Heart left ventricle (tissue), 13 donors: ENCODE data around the gene DOCK1.

Experiments
- POLR2A ChIP-seq, 2 donors: fragments of 450-650 bp; IDR thresholded peaks; one replicate each; pipeline ENCODE4 v1.6.1; 2017; ENCODE audit warnings: antibody characterized with exemption in 2 of 2, mild to moderate bottlenecking in 2 of 2, moderate library complexity in 2 of 2
- TF ChIP-seq, protein P1 (sequence below), 12 donors: fragments of 200-600 bp; sonication (generic) in 4 of 12; IDR thresholded peaks; one replicate each; pipeline versions ENCODE4 v1.5.0 to v1.8.0; 2018 to 2022; ENCODE audit warnings: antibody characterized with exemption in 12 of 12, mild to moderate bottlenecking in 5 of 12
- donor health status: ischemic (EF 13 %, LVEDD 7.1; RV severe dilation, severe dysfunction).
- donor health status: DM: no; HTN: yes; CAD: no.
- donor health status: DM: no; HTN: no; CAD: no.
- donor health status: ischemic (EF 25% LVEDD 6.9; RV normal size, moderate dysfunction).
- donor health status: ischemic (EF 25% LVEDD 5.7; RV mildly dilated, moderate dysfunction).
- donor health status: ischemic (EF 35%, LVEDD 5.7; RV mildly dilated, moderate dysfunction).
- donor health status: nonischemic (EF 11% LVEDD 7.7; RV severe dilation, severe dysfunction).
- donor health status: DM: yes; HTN: yes; CAD: no.
- donor health status: PGD.
- donor health status: ischemic (EF 29% LVEDD 5.4; RV normal size, mild dysfunction).
- donor health status: nonischemic (EF 23%, LVEDD 6.1; RV moderate dilation, normal function).

DNA sequence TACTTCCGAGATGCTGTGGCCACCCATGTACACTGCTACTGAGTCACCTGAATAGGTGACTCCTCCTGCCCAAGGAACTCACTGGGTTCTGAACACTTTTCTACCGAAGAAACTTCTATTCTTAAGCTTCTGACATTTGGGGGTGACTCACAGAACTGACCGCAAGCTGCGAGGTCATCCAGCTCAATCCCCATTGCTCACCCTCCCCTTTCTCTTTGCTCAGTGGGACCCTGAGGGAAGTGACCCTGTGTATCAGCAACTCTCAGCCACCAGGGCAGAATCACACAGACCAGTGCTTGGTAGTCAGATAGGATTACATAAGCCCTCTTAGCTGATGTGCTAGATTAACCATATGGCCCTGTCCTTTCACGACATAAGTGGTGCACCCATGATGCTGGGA, 244.9 kb downstream of the DOCK1 start:
- TF ChIP-seq, protein P1, sequence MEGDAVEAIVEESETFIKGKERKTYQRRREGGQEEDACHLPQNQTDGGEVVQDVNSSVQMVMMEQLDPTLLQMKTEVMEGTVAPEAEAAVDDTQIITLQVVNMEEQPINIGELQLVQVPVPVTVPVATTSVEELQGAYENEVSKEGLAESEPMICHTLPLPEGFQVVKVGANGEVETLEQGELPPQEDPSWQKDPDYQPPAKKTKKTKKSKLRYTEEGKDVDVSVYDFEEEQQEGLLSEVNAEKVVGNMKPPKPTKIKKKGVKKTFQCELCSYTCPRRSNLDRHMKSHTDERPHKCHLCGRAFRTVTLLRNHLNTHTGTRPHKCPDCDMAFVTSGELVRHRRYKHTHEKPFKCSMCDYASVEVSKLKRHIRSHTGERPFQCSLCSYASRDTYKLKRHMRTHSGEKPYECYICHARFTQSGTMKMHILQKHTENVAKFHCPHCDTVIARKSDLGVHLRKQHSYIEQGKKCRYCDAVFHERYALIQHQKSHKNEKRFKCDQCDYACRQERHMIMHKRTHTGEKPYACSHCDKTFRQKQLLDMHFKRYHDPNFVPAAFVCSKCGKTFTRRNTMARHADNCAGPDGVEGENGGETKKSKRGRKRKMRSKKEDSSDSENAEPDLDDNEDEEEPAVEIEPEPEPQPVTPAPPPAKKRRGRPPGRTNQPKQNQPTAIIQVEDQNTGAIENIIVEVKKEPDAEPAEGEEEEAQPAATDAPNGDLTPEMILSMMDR (IDR thresholded peaks at IDR 0.05), result no peak
- no peak for TF ChIP-seq POLR2A (IDR thresholded peaks at IDR 0.05)
